NCI-H2029 treated with DMSO at 0.1 percent for 48 hours (cell line): Measurements from ENCODE around the gene ABR.

Source experiments
- DNase-seq: peaks from one replicate; lab custom pipeline; 2025; lab: John Stamatoyannopoulos, UW

Gene ABR

DNA sequence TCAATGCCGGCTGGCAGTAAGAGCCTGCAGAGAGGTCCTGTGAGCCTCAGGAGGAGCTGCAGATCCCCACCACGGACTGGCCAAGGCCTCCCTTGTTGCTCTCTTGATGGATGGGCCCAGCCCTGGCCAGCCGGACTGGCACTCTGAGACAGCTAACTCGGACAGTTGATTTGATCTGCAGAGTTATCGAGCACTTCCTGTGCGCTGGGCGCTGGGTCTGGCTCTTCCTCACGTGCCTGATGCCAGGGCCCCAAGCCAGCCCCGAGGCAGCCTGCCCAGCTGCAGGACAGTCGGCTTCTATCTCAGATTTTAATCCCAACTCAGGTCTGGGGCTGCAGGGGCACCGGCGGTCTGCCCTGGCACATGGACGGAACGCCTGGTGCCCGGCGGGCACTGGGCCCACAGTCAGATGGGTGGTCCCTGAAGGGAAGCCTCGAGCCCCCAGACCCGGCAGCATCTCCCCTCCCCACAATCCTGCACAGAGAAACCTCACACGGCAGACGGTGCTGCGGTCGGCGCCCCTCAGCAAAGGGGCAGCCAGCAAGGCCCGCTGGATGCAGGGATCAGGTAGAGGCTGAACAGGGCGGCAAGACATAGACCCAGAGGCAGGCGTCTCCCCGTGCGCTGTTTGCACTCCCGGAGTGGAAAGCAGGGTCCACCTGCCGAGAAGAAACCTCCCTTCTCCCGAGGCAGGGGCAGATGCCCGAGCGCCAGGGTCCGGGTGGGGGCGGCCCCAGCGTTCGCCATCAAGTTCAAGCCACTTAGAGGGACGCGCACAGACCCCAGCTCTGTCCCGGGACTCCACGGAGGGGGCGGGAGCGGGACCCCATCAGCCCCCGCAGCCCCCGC is 148.9 kb downstream of the ABR start:
- no peak for DNase-seq

DNA sequence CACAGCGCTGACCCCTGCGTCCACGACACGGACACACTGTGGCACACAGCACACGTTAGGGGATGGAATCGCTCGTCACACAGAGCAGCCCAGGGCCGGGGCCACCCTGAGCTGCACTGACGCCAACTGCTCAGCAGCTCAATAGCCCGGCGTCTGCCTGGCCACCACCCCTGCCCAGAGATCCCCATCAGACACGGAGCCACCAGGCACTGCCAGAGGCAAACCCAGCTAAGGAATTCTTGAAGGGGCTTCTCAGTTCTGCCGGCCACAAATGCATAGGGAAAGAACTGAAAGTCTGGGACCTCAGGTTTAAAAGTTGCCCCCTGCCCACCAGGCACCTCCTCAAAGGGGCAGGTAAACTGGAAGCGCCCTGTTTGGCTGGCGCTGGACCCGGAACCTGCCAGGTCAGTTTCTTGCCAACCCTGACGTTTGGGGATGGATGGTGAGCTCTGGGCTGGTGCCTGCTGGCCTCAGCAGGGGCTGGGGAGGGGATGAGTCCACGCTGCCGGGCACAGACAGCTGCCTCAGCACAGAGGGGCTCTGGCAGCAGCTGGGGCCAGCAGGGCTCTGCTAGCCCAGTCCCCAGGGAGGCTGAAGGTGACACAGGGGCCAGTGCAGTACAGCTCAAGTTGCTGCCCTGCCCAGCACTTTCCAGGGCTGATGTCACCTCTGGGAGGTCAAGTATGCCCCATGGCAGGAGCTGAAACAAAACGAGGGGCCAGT is 149.7 kb downstream of the ABR start:
- DNase-seq, result no peak

DNA sequence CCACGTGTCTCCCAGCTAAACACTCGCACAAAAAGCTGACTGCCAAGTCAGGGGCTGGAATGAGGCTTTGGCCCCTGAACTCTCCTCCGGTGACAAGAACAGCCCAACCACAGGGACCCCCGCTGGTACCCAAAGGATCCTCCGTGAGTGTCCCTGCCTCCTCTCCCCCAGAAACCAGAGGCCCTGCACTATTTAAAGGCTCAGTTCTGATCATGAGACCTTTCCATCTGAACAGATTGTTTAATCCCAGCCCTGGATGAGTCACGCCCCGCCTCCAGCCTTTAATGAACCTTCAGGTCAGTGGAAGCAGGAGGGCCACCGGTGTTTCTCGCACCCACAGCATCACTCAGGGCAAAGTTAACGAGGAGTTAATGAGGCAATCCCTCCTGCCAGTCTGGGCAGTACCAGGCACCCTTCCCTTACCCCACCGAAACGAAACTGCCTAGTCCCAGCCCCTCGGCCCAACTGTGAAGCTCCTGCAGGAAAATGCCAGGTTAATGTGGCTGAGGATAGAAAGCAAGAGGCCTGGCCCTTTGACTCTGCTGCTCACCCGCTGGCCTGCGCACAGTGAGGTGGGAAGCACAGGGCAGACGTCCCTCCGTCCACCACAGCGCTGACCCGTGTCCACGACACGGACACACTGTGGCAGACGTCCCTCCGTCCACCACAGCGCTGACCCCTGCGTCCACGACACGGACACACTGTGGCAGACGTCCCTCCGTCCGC is 150.4 kb downstream of the ABR start:
- DNase-seq, result no peak

DNA sequence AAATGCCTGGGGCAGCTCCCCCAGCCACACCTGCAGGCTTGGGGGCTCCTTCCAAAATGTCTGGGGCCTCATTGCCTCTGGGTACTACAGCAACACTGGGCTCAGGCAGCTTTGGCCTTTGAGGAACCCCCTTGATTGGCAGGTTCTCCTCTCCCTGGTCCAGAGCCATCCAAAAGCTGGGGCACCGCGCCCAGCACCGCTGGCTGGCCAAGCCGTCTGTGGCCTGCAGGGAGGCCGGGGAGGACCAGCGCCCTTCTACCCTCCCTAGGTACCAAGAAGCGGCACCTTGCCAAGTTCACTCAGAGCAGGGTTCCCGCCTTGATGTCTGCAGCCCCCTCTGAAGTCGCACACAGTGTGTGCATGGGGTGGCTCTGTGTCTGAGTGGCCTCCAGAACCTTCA is 152.7 kb downstream of the ABR start:
- DNase-seq, result no peak

DNA sequence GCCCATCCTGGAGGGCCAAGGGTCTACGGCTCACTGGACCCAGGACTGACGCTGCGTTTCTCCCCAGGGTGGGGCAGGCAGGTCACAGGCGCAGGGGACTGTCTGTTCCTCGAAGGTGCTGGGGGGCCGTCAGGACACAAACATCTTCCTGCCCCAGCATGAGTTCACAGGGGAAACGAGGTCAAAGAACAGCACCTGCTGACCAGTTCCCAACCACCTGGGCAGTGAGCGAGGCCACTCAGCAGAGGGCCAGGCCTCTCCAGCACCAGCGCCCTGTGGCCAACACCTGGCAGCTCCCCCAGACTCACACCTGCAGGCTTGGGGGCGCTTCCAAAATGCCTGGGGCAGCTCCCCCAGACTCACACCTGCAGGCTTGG is 153.2 kb downstream of the ABR start:
- no peak for DNase-seq

DNA sequence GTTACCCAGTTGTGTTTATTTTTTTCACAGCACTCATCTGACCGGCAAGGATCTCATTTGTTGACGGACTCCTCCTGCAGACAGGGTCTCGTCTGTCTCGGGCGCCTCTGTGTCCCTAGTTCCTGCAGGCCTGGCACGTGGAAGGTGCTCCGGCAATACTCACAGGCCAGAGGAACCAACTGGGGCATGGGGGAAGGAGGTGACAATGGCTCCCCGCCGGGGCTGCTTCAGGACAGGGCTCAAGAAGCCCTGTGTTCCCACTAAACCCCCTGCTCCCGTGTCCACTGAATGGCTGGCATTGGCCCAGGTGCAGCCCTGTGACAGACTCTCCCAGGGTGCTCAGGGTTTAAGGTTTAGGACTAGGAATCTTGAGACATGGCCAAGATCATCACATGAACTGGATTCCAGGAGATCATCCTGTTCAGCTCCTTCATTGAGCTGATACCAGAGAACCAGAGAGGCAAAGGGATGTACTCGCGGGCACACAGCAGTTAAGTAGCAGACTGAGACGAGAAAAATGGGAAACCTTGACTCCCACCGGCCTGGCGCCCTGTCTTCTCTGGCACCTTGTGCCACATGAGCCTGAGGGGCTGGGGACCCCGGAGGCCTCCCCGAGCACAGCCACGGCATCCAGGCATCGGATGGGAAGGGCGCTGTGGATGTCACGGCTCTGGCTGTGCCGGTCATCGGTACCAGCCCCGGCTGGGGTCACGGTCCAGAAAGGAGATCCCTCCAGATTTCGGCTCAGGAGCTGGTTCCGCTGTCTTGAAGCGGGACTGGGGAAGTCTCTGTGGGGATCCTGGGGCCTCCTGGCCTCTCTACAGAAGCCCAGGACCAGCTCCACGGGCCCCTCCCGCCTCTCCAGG is 153.8 kb downstream of the ABR start:
- DNase-seq, result no peak

DNA sequence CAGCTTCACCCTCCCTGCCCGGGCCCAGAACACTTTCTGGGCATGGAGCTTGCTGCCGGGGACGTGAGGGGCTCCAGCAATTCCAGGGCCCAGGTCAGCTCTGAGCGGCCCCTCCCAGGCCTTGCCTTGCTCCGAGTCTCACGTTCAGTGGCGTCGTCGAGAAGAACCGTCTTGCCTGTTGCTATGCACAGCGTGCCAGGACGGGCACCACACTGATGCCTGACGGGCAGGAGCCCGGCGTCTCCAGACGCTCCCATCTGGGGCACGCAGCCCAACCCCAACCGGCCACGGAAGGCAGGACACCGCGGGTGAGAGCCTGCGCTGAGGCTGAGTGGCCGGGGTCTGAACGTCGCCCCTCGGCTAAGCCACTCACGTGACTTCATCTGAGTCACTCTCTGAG is 155.7 kb downstream of the ABR start:
- no peak for DNase-seq

DNA sequence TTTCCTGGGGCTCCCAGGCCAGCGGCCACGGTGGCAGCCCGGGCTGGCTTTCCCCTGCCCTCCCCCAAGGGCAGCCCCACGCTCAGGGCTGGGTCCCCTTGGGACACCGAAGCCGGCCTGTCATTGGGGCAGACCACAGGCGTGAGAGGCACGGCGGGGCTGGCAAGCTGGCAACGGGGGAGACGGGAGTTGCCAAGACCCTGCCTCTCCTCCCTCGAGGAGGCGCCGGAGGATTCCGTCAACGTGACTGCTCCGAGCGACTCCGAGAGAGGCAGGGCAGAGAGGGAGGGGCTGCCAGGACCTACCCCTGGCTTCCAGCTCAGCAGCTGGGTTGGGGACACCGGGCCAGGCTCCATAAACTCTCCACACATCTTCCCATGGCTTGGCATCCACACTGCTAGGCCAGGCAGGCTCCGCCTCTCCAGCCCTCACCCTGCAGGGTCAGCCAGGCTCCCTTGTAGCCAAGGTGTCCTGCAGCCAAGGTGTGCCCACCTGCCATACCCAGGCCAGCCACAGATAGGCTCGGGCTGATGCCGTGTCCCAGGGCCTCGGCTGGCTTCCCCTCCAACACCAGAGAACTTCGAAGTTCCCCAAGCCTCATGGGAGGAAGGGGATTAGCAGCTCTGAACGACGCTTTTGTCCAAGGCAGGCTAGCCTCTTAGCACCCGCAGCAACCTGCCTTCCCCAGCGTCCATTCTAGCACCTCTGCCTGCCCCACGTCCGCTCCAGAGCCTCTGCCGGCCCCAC is 157.3 kb downstream of the ABR start:
- DNase-seq, result no peak

DNA sequence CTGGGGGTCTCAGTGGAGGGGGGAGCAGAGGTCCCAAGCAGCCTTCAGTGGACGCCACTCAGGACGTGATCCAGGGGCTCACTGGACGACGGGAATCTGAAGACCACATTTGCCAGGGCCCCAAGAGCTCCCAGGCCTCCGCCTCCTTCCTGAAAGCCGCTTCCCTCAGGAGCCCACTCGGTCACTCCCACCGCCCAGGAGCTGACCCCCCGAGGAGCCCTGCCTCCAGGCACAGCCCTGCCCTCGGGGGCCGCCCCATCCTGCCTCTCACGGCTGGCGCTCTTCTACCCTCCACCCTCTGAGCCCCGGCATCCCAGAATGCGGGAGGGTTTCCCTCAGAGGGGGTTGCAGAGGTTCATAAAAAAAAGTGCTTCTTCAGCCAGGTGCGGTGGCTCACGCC is 158.6 kb downstream of the ABR start:
- no peak for DNase-seq

DNA sequence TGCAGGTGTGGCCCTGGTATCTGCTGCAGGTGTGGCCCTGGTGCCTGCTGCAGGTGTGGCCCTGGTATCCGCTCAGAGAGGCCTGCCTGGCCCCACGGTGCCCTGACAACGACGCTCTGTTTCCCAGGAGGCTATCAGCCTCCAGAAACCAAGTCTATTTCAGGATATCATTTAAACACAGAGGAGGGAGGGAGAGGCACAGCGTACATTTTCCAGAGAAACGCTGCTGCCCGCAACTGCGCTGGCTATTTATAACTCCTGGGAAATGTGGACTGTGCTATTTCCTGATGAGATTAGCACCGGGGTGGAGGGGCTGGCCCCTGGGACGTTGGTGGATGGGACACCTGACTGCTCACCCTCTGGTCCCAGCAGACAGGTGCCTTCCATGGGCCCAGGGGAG is 160.3 kb downstream of the ABR start:
- DNase-seq, result no peak

DNA sequence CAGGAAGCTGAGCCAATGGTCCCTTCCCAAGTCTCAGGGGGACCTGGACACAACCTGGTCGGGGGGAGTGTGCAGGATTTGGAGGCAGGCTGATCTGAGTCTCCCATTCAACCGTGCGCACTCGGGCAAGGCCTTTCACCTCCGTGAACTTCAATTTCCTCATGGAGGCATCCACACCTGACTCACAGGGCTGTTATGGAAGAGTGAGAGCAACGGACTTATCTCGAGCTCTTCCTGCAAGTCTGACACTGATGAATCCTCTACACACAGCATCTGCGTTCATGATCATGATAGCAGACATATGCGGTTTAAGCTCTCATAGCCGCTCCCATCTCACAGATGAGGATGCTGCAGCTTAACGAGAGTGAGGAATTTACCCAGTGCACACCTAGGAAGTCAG is 161.2 kb downstream of the ABR start:
- no peak for DNase-seq

DNA sequence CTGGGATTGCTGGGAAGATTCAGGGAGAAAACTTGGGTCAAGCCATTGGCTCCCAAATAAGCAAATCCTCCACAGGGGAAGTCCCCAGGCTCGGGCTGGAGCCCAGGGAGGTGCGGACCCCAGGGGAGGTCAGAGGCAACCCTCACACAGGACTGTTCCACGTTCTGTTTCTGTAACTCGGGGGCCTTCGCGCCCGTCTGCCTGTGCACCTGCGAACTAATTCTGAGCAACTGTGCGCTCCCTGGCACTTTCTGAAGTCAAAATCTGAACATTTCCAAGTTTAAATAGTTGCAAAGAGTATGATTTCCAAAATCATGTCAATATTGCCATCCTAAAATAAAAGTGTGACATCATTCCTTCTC is 166.1 kb downstream of the ABR start:
- DNase-seq, result no peak

DNA sequence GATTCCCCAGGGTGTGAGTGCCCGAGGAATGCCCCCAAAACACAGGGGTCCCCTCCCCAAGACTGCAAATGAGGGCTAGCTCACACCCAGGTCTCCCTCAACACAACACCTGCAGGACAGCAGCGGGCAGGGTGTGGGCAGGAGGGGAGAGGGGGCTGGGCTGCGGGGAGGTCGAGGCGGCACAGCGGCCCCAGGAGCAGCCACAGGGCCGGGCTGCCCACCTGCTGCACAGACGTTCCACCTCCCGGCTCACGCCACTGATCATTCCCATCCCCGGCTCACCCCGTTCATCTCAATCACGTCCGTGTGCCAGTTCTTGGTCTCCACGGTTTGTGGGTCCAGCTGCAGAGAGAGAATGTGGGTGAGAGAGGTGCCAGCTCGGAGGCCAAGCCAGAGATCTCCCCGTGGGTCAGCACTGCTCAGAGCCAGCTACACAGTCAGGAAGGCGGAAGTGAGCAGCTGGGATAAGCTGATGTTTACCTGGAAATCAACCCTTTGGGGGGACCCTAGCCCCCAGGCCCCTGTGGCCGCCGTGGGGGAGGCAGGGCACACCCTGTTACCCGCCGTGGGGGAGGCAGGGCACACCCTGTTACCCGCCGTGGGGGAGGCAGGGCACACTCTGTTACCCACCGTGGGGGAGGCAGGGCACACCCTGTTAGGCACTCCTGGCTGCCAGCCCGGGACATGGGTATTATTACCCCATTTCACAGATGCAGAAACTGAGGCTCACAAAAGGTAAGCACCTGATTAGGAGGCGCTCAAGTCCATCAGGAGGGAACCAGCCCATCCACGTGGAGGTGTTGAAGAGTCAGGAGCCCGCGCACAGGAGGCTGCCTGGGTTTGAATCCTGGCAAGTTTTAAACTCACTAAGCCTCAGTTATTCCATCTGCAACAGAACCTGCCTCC is 166.7 kb downstream of the ABR start:
- no peak for DNase-seq

DNA sequence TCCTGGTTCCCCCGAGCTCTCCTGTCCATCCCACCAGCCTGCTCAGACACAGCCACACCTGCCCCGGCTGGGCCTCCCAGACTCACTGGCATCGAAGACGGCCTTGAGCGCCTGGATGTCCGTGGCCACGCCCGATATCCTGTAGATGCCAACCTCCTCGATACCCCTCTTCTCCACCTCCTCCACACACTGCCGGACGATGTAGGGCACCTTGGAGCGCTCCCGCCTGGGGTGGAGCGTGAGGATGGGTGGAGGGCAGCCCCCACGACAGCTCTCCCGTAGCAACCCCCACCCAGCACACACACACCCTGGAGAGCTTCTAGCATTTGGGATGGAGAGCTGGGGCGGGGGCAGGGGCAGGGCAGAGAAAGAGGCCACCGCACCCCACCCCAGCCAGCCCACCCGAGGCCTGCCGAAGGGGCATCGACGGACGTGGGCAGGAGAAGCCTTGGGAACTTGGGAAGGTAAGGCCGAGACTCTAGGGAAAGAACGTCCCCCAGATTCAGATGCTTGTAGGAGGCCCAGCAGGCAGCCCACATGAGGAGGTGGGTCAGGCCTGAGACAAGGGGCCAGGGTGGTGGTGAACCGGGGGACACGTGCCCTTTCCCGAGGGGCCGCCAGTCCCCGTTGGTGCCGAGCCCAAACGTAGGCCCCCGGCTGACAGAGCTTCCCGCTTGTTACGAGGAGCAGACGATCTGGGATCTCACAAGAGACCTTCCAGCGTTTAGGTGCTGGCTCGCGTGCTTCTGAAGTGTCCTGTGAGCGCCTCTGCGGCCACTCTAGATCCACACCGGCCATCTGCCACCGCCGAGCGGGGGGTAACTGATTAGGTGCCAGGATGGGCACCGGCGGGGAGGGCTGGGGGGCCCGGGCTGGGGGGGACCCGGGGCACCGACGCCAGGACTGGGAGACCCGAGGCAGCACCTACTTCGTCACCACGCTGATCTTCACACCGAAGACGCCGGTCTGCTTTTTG is 167.7 kb downstream of the ABR start:
- DNase-seq, result no peak

DNA sequence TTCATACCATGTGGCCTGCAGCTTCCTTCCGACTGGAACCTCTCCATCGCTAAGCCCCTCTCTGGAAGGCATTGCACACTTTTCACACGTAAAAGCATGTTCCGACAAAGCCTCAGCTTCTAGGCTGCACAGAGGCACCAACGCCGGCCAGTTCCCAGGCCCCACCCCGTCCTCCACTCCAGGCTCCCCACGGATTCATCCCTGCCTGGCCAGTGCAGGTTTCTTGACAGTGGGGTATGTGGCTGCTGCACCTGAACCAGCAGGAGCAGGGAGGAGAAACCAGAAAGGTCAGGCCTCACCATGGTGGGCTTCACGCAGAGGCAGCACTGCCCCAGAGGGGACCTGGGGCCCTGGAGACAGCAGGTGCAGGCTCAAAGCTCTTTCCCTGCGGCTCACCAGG is 168.6 kb downstream of the ABR start:
- DNase-seq, result no peak

DNA sequence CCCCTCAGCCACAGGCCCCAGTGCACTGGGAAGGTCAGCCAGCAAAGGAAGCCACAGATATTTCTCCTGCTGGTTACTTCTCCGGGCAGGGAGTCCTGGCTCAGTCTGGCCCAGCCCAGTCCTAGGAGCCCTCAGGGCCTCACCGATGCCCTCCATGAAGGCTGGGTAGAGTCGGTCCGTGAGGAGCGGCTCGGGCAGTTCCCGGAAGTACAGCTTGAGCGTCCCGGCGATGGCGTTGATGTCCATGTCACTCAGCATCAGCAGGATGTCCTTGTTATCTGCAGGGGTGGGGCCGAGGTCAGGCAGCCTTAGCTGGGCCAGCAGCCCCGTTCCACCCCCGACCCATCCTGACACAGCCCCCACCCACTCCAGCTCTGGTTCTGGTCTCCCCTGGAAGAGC is 169.2 kb downstream of the ABR start:
- DNase-seq, result no peak

DNA sequence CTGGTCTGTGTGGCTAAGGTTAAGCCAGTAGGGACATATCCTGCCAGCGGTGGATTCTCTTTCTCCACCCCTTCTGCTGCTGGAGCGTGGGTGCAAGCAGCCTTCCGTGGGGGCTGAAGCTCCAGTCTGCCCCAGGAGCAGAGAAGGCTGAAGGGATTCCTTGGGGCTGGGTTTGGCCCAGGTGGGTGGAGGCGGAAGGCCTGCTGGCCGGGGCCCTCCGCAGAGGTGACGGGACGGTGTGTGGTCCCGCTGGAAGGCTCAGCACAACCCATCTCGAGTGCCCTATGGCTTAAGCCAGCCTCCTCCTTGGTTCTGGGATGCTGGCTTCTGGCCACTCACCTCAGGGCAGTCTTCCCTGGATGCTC is 169.7 kb downstream of the ABR start:
- DNase-seq, result no peak

DNA sequence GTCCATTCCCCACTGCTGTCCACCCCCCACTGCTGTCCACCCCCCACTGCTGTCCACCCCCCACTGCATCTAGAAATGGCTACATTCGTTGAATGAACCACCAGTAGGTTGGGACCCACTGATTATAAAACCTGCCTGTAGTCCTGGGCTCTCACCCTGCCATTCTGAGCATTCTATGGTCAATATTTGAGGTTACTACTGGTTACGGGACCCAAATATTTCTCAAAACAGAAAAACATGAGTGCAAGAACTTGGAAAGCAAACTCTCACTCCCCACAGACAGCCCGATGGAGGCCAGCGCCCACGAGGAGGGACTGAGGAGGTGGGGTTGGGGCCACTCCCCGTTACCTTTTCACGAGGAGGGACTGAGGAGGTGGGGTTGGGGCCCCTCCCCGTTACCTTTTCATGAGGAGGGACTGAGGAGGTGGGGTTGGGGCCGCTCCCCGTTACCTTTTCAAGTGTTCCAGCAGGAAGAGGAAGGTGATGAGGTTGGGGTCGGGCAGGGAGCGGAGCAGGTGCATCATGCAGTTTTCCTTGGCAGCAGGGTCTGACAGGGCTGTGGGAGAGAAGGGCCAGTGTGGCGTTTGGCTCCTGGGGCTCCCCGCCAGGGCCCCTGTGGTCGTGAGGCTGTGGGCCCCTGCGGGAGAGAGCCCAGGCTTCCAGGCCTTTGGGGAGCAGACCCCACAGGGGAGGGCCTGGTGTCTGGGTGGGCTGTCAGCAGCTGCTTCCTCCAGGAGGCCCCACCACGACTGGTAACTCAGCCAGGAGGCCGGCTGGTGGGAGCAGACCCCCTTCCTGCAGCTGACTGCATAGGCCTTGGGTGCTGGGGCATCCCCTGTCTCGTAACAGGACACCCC is 170.3 kb downstream of the ABR start:
- DNase-seq, result no peak
